Renal cortex interstitium (tissue), 11 donors: ENCODE data around the gene MAD2L2. TPM values are rescaled to one million over a fixed set of nuclear protein-coding genes. Genes with fewer than 3 reads are reported as not detected.

Experiments used
- DNase-seq, 11 donors: peaks; one replicate each; pipeline ENCODE4 v3.0.0-alpha.2; 2013; ENCODE audit warnings: low read depth in 9 of 11, low spot score in 4 of 11; ENCODE audit errors: extremely low read depth in 1 of 11
- polyA plus RNA-seq, 3 donors: library from polyadenylated mRNA; unstranded; fragments of 120-200 nt; gene quantifications; one replicate each; pipeline ENCODE4 v1.2.1, GENCODE V29; 2013; ENCODE audit not compliant: insufficient read length in 3 of 3

The MAD2L2 gene
- polyA plus RNA-seq, 3 donors: 41.1 to 52.2 (median 44.7) TPM

DNA sequence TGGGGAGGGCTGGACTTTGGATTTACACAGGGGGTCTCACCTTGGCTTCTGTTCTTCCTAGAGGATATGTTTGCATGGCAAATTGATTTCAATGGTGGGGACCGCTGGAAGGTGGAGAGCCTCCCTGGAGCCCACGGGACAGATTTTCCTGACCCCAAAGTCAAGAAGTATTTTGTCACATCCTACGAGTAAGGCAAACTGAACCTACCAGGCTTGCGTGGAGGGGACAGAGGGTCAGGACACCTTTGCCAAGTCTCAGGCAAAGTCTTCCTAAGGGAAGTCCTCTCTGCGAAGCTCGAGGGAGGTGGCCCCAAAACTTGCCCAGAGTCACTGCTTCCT lies 9.8 kb downstream of the MAD2L2 start:
- no peak for DNase-seq

- DNase-seq: no peak
These were observed 10.2 kb downstream of the MAD2L2 start for GRCh38 chr1:11670747-11671146.

GRCh38 chr1:11668516-11668915 lies 12.4 kb downstream of the MAD2L2 start:
- no peak for DNase-seq

DNA sequence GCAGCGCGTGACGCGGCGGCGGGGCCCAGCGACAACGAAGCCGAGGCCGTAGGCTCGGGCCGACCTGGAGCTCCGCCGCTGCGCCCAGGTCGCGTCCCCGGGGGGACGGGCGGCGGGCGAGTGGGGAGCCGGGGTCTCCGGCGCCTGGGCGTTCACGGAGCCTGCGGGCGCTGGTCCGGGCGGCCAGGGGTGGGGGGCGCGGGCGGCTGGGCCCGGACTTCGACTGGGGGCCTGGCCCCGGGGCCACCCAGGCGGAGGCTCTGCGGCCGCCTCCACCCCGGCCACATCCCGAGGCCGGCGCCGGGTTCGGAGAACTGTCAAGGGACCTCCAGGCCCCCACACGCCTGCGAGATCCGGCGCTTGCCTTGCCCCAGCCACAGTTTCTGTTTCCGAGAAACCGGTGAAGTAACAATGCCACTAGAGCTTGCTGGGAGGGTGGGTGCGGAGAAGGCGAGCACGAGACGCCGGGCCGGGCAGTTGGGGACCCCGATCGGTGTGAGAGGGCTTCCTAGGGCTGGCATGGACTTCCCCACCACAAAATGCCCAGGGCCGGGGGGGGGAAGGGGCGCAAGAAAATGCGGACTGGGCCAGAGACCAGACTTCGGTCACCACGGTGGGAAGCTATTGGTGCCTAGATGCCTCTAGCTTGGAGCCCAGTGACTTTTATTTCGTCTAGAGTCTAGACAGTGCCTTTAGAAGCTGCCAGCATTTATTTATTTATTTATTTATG lies 16.4 kb downstream of the MAD2L2 start:
- DNase-seq: no peak

GRCh38 chr1:11661103-11661502 lies 19.8 kb downstream of the MAD2L2 start:
- DNase-seq: no peak

DNA sequence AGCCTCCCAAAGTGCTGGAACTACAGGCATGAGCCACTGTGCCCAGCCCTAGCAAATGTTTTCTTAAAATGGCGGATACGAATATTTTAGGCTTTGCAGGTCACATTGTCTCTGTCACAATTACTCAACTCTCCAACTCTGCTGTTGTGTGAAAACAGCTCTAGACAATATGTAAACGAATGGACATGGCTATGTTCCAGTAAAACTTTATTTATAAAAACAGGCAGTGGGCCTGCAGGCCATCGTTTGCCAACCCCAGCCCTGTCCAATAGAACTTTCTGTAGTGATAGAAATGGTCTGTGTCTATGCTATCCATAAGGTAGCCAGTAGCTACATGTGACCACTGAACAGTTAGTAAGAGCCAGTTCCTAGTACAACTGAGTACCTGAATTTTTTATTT lies 21.2 kb downstream of the MAD2L2 start:
- no peak for DNase-seq

GRCh38 chr1:11658542-11658941 lies 22.4 kb downstream of the MAD2L2 start:
- DNase-seq: no peak

GRCh38 chr1:11657654-11658053 lies 23.3 kb downstream of the MAD2L2 start:
- DNase-seq: no peak

DNA sequence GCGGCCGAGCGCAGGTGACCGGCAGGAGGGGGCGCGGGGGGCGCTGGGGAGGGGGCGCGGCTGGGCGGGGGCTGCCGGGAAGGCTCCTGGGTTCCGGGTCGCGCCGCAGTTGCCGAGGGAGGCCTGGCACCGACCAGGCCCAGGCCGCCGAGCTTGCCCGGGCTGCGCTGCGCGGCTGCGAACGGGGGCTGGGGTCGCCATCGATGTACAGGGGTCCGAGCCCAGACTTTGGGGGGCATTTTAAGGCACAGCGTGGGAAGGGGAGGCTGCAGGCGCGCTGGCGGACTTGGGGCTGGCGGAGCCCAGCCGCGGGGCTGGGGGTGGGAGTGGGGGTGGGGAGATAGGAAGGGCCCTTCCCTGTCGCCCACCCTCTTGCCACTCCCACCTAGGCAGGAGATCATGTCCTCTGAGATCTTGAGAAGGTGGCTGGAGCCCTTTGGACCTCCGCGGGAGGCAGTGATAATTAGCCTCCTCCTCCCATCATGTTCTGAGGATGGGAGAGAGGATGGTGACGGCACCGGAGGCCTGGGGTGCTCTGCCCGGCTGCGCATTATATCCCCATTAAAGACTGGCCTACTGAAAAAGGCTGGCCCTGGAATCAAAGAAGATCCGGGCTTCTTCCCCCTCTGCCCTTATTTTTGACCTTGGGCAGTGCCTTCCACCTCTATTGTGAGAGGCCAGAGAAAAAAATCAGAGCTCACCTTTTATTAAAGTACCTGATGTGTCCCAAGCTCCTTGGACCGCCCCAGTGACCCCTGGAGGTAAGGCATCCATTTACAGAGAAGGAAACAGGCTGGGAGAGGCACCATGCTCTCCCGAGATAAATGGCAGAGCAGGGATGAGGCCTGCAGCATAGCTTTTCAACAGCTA lies 25.8 kb downstream of the MAD2L2 start:
- no peak for DNase-seq

GRCh38 chr1:11654137-11654938 lies 26.6 kb downstream of the MAD2L2 start, which contains the start of the genes FBXO2 and FBXO44:
TSS of gene FBXO2 (minus strand) at chr1:11654429. CDS start at chr1:11654340, 89 bp downstream.
TSS of gene FBXO44 (plus strand) at chr1:11654877. CDS start at chr1:11655836, 959 bp downstream.
- DNase-seq: no peak

DNA sequence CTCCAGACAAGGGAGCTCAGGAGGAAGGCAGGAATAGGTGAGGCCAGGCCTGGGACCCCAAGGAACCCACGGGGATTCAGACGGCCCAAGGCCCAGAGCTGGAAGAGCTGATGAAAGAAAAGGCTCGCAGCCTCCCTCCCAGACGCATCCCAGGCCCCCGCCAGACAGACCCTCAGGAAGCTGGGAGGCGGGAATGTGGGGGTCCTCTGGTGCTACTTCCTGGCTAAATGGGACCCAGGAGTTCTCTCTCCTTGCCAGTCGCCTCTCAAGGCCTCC lies 27.1 kb downstream of the MAD2L2 start:
- DNase-seq: no peak

- no peak for DNase-seq
These were observed 27.7 kb downstream of the MAD2L2 start for GRCh38 chr1:11653101-11653860.

DNA sequence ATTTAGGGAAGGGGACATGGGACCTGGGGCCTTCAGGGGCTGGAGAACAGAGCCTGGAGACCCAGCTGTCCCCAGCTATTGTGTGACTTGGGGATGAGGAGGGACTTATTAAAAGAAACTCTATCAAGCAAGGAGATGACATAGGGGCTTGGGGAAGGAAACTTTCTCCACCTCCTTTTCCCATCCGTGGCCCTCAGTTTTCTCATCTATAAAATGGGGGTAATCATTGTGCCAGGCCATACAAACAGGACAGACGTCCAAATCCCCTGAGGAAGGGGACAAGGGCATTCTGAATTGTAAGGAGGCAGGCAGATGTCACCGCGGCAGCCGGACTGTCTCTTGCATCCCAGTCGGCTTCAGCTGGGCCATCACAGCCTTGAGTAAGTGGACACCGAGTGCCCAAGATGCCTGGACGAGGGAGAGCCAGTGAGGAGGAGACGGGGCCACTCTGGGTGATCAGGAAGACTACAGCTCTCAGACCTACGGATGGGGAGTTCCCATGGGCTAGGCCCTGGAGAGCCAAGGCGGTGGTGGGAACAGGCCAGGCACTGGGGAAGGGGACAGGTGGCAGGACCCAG lies 28.7 kb downstream of the MAD2L2 start:
- DNase-seq: no peak

- DNase-seq: no peak
These were observed 29.9 kb downstream of the MAD2L2 start for GRCh38 chr1:11651017-11651416.

GRCh38 chr1:11650331-11650991 lies 30.5 kb downstream of the MAD2L2 start:
- DNase-seq: peak in 3 of 11 donors; percentile 38 to 46 (median 44)

DNA sequence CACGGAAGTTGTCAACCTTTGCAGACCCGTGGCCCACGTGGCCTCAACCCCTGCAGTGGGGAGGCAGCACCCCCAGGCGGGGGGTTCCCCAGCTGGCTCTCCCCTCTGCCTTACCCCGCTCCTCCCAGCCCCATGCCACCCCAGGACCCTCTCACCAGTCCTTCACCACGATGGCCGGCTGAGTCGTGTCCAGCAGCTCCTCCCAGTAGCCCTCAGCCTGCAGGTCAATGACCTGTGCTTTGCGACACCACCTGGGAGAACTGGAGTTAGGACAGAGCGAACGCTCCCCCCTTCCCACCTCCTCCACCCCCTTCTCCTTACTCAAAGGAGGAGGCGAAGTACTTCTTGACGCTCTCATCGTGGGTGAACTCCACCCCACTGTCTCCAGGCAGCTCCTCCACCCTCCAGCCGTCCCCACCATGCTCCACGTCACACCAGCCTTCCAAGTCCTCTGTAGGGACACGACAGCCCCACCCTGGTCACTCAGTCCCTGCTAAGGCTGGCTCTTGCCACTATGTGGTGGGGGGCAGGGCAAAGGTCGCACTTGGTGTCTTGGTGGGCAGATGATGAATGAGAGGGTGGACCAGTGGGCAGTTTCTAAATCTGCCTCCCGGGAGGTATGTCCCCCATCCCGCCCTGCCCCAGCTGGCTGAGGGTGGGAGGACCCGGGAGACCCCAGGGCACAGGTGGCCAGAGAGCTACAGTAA lies 31.2 kb downstream of the MAD2L2 start:
- no peak for DNase-seq

DNA sequence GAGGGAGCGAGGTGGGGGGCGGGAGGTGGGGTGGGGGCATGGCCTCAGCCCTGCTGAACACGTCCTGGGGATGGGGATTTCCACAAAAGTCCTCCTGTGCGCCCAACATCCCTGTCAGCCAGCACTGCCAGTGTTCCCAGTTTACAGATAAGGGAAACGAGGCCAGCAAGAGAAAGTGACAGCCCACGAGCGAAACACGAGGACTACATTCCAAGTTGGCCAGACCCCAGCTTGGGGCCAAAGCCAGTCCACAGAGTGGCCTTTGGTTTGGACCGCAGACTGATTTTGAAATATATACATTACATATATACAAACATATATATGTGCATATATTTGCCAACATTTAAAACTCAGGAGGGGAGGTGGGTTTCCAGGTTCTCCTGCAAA lies 31.7 kb downstream of the MAD2L2 start:
- no peak for DNase-seq

DNA sequence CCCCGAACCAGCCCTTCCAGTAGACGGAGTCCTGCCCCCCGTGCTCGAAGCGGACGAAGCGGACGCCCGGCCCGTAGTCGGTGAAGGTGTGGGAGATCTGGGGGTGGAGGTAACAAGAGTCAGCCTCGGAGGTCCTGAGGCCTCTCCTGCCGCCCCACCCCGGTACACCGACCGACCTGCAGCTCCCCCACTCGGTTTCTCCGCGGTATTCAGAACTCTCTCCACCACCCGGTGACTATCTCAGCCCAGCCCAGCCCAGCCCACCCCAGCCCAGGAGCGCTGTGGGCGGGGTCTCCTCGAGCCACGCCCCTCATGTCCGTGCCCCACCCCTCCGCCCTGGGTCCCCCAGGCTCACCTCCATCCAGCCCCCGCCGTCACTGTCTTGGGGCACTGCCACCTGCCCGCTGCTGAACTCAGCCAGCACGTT lies 32.2 kb downstream of the MAD2L2 start:
- no peak for DNase-seq
